Mucosa of gallbladder (tissue), 1 donor: Measurements from ENCODE around the gene RTN4RL2. TPM values are rescaled to one million over a fixed set of nuclear protein-coding genes. Genes with fewer than 3 reads are reported as not detected.

Experiments
- total RNA-seq: library from RNA; stranded (reverse); gene quantifications from one replicate; pipeline ENCODE4 v1.2.1, GENCODE V29; 2021
- donor health status: DM: no; HTN: no; CAD: no.

RTN4RL2 gene
- total RNA-seq, 1 donor from 2014 or later = 19.2 TPM

Other genes with a start within 250 kb of the RTN4RL2 start
- gene APLNR, start 223.3 kb upstream of the RTN4RL2 start, total RNA-seq = 4.0 TPM
- 226 TPM for gene TNKS1BP1, start 135.6 kb upstream of the RTN4RL2 start, total RNA-seq
- 61.8 TPM for gene SSRP1, start 124.6 kb upstream of the RTN4RL2 start, total RNA-seq
- gene P2RX3, start 122.2 kb upstream of the RTN4RL2 start, total RNA-seq = 0.40 TPM
- not detected for gene PRG3, start 79.4 kb upstream of the RTN4RL2 start, total RNA-seq
- gene PRG2, start 69.9 kb upstream of the RTN4RL2 start, total RNA-seq = 0.26 TPM
- 39.5 TPM for gene SLC43A3, start 33.4 kb upstream of the RTN4RL2 start, total RNA-seq
- 89.5 TPM for gene SLC43A1, start 55.2 kb downstream of the RTN4RL2 start, total RNA-seq
- 31.2 TPM for gene TIMM10, start 70.2 kb downstream of the RTN4RL2 start, total RNA-seq
- not detected for gene SMTNL1, start 77.1 kb downstream of the RTN4RL2 start, total RNA-seq
- gene UBE2L6, start 107.1 kb downstream of the RTN4RL2 start, total RNA-seq = 71.9 TPM
- gene SERPING1, start 137.2 kb downstream of the RTN4RL2 start, total RNA-seq = 614 TPM
- 1.9 TPM for gene YPEL4, start 189.4 kb downstream of the RTN4RL2 start, total RNA-seq
- 10.3 TPM for gene CLP1, start 197.2 kb downstream of the RTN4RL2 start, total RNA-seq
- gene ZDHHC5, start 207.6 kb downstream of the RTN4RL2 start, total RNA-seq = 60.7 TPM